Measurements from ENCODE around the gene TSPAN9.

Gene TSPAN9

DNA sequence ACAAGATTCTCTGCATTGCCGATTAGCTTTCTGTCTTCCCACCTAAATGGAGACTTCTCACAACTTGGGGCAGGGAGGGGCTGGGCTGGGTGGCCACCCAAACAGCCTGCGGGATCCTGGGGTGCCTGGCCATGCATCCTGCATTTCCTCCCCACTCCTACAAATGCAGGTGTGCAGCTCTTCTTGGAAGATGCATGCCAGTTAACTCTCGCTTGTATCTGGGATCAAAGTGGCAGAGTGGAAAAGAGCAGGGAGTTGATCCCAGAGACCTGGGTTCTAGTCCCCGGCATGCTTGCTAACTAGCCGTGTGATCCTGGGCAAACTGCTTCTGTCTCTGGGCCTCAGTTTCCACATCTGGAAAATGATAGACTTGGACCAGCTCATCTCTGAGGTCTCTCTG, 136.6 kb downstream of the TSPAN9 start:
- DNase-seq, result no peak

DNA sequence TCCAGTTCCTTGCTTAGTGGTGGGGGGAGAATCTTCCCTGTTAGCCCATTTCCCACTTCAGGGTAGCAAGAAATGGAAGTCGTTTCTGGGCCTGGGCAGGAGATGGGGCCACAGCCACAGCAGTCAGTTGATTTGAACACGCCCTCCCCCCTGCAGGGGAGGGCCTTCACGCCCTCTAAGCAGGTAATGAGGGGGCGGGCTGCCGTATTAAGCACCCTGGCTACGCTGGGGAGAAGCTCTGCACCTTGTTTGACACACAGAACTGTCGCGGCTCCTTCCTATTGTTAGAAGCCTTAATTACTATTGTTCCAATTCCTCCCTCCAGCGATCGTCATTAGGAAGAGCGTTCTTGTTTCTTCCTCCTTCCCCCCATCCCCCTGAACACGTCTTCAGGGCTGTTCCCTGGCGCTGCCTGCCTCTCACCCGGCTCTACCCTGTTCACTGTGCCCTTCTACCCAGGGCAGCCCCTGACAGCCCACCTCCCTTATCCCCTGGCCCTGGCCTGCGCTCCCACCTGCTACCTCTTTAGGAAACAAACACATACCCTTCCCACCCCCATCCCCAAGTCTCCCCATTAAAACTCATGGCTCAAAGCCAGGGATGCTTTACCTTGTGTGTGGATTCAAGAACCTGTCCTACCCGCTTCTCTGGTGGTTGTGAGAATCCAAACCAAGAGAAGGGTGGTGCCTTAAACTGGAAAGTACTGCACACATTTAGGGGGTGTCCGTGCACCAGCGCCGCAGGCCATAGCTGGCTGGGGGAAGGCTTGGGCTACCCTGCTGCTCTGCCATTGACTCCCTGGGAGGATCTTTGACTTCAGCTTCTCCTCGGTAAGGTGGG, 137.6 kb downstream of the TSPAN9 start:
- peak; percentile 77 for DNase-seq

DNA sequence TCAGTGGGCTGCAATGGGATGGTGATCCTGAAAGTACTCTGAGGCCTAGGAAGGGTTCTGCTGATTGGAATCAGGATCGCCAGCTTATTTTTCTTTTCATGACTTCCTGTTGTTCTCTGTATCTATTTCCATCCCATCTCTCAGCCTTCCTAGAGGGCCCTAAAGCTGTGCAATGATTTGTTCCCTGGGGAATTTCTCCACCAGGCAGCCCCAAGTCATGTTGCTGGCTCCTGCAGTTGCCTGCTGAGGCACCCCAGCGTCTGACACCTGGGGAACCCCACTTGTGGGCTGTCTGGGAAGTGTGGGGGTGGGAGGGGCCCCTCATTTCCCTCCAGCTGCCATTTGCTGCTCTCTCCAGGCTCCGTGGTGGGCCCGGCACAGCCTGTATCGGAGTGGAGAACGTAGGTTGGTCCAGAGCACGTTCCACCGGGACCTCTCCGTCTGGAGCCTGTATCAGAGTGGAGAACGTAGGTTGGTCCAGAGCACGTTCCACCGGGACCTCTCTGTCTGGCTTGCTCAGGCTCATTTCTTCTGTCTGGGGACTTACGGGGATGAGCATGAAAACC, 138.3 kb downstream of the TSPAN9 start:
- peak; percentile 23 for DNase-seq

DNA sequence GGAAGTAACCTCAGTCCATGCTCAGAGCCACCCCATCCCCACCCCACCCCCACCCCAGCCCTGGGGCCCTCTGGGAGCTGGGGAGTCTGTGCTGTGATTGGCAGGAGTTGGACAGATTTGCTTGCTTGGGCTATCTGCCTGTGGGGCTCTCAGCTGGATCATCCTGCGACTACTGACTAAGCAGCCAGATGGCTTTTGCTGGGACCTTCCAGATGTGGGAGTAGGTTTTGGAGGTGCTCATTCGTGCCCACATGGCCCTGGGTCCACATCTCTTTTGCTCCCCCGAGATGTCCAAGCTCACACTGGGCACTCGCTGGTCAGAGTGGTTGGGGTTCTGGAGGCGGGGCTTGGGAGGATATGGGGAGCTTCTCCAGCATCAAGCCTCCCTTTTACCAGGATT, 138.9 kb downstream of the TSPAN9 start:
- no peak for DNase-seq

DNA sequence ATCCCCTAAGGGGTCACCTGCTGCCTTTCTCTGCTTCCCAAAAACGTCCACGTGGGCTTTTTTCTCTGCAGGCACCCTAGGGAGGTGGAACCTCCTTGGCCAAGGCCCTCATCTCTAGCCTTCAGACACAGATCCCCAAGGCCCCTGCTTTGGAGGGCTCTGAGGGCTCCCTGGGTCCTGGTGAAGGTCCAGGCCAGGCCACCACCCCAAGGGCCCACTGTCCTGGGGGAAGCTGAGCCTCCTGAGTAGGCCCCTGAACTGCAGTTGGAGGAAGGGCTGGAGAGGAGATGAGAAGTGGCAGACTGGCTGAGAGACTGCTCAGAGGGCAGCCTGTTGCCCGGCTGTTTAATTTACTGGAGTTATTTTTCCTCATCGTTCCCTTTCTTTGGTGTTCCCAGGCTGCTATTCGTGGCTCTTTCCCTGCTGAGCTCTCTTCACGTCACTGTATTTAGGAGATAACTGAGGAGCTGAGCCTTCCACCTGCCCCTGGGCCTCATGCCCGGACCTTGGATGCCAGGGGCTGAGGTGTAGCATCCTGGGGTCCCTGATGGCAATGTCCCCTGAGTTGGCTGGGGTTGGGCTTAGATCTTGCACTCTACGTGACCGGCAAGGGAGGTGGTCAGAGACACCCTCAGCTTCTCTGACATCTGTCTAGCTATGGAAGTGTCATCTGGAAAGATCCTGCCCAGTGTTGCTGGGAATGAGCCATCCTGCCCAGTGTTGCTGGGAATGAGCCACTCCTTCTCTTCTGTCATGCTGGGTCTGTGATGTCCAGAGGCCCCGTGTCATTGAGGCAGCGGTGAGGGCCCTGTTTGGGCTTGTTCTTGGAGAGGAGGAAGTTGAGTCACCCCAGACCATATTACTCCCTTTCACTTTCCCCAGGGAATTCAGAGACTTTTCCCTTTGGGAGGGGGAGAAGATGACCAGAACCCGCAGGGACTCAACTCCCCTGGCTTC, 139.8 kb downstream of the TSPAN9 start:
- DNase-seq, result no peak

DNA sequence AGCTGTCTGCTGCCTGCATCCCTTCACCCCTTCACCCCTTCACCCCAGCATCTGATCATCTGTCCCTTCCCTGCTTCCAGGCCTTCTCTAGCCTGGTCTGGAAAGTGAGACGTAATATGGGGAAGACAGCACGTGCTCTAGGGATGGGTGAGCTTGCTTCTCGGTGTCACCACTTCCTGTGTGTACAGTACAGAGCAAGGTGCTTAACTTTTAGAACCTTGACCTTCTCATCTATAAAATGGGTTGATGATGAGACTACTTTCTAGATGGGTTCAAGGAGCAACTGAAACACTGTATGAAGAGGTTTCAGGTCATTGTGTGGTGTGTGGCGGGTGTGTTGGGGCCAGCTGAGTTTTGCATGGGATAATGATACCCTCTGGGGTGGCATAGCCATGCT, 140.5 kb downstream of the TSPAN9 start:
- no peak for DNase-seq

DNA sequence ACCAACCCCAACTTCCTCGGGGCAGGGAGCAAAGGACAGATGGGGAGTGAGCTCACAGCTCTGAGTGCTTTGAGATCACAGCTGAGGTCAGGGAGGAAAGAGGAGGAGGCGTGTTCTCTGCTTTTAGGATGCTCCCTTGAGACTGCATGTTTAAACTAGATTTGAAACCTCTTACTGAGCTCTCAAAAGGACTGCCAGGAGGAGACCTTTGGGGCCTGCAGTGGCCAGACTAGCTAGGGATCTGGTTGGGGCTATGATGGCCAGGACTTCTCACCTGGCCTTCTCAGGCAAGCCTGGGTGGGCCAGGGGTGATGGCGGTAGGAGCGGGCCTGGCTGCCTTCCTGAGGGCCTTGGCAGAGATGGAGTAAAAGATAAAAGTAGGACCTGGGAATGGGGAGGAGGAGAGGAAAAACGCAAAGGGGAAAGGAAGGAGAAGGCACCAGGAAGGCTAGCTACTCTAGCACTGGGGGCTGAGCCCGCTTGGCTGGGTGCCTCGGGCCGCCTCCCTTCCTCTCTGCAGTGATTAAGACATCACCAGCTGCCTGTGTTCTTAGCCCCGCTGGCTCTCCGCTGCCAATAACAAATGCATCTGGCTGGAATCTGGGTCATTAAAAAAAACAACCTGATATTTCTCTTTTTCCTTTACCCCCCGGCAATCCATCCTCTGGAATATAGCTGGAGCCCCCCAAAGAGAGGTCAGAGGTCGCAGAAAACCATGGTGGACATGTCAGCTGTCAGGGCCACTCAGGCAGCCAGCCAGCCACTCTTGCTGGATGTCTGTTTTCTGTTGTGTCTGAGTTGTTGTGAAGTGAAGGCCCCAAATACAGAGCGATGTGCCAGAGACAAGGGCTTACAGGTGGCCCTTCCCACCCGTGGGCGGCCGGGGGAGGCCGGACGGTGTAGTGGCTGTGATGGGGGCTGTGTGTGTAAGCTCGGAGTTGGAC, 141.3 kb downstream of the TSPAN9 start:
- DNase-seq, result peak; percentile 64

DNA sequence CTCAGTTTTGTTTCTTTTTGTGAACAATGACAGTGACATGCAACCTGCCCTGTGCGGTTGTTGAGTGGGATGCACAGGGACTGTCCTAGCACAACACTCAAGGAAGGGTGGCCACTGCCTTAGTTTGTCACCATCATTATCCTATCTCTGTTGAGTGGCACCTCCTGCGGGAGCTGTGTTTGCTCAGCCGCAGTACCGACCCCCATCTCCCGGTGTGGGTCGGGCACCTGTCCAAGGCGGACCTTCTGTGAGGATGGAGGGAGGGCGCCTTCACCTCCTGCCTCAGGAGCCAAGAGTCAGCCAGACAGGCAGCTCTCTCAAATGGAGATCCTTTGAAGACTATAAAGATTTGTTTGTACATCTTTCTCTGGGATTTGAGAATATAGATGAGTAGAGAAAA, 142.1 kb downstream of the TSPAN9 start:
- DNase-seq, result peak; percentile 51

DNA sequence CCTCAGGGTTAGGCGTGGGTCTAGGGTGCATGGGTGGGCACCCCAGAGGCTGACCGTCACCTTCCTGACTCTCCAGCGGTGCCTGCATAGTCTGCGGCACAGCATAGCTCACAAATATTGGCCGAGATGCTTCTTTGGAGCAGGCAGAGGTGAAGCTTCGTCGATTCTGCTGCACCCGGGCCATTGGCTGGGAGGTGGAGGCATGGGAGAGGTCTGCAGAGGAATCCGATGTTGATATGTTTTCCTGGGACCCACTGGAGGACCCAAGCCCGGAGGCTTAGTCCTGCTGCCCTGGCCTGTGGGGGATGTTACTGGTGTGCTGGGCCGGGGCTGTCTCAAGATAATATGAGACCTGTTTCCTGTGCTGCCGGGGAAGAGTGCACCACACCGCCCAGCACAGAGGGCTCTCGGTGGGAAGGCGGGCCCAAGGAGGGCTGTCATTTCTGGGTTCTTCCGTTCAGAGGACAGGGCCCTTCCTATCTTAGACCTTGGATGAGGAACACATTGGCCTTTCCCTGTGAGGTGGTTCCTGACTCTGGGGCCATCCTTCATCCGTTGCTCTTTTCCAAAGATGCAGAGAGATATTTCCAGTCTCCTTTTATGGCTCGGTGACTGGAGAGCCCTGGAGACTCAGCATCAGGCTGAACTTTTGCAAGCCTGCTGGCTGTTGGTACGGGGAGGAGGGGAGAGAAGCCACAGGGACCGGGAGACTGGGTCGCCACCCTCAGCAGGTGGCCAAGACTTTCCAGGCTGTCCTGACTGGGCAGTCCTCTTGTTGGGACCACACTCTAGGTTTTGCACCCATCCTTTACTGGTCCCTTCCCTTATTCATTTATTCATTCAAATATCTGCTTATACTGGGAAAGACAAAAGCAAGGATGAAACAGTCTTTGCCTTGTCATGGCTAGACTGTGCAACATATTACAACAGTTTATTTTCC, 143.5 kb downstream of the TSPAN9 start:
- DNase-seq, result no peak

DNA sequence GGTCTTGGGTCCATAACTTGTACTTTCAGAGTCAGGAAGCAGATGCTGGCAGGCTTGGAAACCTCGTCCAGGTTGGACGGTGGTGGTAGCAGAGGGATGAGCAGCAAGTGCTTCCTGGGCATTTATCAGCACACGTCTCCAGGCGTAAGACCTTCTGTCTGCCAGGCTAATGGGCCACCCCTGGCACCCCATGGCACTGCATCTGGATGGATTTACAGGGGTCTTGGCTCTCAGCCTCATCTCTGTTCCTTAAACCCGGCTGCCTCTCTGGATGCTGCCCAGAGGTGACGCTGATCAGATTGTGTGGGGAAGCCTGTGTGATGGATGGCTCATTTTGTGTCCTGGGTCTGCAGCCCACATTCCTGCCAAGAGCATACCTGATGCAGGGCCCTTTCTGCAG, 145.1 kb downstream of the TSPAN9 start:
- DNase-seq, result no peak

DNA sequence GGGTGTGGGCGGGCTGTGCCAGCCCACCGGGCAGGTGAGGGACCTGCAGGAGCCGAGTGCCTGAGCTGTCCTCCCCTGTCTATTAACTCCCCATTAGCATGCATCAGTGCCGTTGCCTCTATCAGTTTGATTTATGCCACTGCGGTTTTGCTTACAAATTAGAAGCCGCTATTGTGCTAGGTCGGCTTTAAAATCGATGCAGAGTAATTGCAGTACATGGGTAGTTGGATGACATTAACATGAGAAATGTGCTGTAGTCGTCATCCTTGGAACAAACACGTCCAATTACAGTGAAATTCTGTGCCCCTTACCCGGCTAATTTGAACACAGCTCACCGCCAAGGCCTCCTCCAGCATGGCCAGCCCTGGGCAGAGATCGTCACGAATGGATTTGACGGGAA, 145.8 kb downstream of the TSPAN9 start:
- DNase-seq, result peak; percentile 61

DNA sequence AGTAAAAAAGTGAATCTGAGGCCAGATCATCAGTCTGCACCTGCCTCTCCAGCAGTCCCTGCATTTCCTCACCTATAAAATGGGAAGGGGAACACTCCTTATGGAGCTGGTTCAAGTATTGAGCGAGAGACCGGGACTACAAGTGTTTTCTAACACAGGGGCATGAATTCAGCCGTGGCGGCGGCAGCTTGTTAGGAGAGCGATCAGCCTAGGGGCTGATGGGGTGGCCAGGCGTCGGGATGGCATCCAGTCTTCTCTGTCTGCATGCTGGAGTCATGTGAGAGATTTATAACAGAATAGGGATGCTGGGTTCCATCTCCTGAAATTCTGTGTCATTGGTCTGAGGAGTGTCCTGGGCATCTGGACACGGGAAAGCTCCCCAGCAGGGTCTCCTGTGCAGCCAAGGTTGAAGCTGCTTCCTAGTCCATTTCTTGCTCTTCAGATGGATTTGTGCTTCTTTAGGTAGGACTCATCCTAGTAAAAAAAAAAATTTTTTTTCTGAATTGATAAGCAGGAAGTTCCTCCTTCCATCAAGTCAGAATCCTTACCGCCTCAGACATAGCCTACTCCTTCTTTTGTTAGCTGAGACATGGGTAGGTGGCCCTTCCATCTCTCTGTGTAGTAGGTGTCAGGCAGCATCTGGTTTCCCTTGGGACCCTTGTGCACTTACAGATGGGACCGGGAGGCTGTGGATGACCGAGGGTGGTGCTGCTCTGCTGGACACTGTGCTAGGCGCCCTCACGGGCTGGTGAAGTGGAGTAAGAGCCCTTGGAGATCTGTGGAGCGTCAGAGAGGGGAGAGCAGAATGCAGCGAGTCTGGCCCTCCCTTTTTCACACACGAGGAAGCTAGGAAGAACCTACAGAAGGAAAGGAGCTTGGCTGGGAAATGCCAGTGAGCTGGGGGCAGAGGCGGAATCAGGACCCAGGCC, 146.7 kb downstream of the TSPAN9 start:
- peak; percentile 53 for DNase-seq

DNA sequence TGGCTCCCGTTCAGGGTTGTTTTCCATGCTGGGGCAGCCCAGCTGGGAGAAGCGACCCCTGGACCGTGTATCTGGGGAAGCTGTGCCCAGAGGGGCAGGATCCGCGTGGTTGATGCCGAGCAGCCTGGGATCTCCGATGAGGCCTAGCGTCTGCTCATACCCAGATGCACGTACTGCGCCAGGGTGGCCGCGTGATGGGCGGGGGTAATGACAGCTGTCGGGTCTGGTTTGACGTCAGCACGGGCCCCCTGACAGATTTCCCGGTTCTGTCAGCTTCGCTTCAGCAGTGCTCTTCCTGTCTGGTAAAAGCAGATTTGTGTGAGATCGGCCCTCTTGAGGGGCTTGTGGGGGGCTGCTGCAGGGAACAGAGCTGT, 147.3 kb downstream of the TSPAN9 start:
- DNase-seq, result no peak

DNA sequence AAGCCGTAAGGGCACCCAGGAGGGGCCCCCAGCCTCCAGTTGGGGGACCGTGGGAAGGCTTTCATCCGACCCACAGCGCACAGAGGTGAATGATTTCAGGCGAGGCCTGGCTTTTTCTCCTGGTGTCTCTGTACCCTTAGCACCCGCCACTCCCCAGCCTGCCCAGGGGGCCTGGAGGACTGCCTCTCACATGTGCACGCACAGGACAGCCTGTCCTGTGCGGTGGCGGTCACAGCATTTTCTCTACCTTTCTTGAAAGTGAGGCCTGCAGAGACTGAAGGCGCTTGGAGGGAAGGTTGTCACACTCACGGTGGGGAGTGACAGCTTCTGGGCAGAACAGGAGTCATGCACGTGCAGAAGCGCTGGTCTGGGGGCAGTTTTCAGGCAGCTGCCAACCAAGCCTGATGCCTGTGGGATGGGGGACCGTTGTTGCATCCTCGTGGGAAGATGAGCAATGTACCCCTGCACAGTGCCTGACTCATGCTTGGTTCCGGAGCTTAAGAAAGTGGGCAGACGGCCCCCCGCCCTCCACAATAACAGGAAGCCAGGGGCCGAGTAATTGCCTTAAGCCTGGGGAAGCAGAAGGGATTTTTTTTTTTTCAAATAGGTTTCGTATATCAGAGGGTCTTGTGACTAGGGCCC, 148.1 kb downstream of the TSPAN9 start:
- no peak for DNase-seq

DNA sequence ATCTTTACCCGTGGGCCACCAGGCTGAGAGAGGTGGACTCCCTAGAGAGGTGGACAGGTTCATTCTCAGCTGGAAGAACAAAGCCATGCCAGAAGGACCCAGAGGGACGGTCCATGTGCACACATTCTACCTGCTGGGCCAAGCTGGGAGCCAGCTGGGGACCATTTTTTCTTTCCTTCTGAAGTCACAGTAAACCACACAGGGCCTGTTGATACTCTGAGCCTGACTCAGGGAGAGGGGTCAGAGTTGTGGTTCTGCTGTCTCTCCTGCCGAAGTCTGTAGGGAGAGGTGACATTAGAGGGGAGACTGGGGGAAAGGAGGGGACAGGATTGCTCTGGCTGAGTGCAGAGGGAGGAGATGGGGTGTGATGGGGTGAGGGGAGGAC, 148.6 kb downstream of the TSPAN9 start:
- DNase-seq, result no peak

DNA sequence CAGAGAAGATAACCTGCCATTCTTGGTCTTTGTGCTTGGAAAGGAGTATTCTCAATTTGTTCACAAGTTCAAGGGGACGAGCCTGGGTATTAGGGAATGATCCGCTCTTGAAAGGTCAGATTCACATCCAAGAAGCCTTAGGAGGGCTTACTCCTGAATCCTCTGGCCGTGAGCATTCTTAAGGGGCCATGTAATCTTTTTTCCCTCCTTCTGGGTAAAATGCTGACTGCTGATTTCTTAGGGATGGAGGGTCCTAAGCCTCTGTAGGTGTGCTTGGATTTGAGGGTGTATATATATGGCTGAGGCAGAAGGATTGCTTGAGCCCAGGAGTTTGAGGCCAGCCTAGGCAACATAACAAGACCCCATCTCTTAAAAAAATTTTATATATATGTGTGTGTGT, 149.1 kb downstream of the TSPAN9 start:
- DNase-seq, result no peak

DNA sequence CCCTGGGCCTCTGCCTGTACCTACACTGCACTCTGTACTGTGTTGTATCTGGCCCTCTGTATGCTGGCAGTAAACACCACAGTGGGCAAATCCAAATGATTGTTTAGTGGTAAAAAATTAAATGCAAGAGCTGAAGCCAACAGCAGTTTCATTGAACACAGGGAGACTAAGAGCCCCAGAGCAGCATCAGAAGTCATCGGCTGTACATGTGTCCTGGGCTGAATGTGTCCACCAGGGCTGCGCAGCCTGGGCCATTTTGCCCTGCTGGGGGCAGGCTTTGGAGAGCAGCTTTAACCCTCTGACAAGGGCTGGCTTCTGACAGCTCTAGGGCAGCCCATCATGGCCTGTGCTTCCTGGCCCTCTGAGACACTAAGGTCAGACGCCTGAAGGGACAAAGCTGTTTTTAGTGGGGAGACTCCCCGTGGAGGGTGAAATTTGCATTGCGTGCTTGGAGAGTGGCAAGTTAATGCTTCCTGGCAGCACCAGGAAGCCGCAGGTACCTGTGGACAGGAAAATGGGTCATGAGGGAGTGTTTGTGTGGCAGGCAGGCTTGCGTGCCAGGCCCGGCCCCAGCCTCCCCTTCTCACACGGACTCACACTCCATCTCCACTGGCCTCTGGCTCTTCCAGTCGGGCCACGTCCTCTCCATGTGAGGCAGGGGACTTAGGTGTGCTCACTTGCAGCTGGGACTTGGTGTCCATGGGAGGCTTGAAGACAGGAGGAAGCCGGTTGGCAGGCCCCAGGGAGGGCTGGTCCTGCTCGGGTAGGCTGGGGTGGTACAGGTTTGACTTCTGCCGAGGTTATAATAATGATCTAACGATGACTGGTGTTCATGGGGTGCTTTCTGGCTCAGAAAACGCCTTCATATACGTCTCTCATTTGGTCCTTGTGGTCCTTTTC, 150.1 kb downstream of the TSPAN9 start:
- no peak for DNase-seq

DNA sequence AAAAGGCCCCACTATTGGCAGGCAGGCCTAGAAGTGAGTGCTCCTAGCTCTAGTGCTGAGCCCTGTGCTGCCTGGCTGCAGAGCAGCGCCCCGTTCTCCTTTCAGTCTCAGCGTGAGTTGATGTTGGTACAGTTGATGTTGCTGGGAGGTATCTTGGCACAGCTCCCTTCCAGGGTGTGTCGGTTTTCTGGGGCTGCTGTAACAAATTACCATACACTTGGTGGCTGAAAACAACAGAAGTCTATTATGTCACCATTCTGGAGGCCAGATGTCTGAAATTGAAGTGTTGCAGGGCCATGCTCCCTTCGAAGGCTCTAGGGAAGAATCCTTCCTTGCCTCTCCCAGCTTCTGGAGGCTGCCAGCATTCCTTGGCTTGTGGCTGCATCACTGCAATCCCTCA, 151.4 kb downstream of the TSPAN9 start:
- no peak for DNase-seq

DNA sequence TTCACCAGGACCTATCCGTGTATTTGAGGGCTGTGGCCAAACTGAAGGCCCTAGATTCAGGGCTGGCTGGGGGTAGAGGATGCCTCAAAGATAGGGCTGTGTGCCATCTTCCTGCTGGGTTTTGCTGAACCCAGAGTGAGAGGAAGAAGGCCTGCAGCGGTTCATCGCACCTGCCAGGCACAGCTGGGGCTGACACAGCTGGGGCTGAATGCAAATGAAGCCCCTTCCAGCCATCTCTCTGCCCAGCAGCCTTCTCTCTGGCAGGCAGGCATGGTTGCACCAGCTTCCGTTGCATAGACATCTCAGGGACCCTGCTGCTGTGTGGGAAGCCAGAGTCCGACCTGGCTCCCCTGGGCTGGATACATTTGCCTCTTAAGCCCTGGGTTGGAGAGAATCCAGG, 152.4 kb downstream of the TSPAN9 start:
- DNase-seq, result peak; percentile 23

All from NCI-H345 (cell line).